HG03565 (cell line): ENCODE results near the gene CNTNAP2.
"Not testable (repeated sequence)": the region's sequence is repeated elsewhere in the genome, so short reads cannot be mapped to it uniquely, and the experiment has no call there.

Experiments used
- ATAC-seq: cut with Tn5 transposase; IDR thresholded peaks from one replicate; pipeline ENCODE4 v1.9.1; 2021; ENCODE audit warnings: mild to moderate bottlenecking, moderate library complexity; ENCODE audit not compliant: unreplicated experiment

Gene CNTNAP2

DNA sequence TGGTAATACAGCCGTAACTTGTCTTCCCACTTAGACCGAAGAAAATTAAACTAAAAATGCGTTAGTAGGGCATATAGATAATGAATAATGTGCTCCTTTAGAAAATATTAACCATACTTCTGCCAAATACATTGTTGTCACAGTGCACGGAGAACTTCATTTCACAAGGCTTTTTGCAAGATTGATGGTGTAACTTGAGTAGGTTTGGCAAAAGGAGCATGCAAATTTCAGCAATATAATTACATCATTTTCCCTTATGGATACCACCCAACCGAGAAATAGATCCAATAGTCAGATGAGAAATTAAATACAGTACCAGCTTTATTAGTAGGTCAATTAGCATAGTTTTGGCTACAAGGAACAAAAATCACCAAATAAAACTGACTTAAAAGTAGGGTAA, 1681.4 kb downstream of the CNTNAP2 start:
- no peak for ATAC-seq

DNA sequence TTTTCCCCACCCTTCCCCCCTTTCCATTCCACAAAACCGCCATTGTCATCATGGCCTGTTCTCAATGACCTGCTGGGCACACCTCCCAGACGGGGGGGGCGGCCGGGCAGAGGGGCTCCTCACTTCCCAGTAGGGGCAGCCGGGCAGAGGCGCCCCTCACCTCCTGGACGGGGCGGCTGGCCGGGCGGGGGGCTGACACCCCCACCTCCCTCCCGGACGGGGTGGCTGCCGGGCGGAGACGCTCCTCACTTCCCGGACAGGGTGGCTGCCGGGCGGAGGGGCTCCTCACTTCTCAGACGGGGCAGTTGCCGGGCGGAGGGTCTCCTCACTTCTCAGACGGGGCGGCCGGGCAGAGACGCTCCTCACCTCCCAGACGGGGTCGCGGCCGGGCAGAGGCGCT, 1685.2 kb downstream of the CNTNAP2 start:
- ATAC-seq, result not testable (repeated sequence)

DNA sequence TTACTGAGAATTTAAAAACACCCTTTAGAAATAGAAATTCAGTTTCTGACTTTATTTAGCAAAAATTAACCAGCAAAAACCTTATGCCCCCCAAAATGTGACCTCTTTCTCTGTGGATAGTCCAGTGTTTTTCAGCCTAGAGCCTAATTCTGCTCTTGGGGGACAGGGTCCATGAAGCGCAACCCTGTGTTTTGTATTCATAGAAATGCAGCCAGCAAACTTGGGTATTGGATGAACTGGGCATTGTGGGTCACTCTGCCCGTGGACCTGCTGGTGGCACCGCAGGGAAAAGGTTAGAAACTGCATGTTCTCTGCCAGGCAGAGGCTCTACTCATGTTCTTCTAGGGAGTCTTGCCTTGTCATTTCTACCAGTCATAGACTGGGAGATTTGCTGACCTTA, 1686.5 kb downstream of the CNTNAP2 start:
- no peak for ATAC-seq

DNA sequence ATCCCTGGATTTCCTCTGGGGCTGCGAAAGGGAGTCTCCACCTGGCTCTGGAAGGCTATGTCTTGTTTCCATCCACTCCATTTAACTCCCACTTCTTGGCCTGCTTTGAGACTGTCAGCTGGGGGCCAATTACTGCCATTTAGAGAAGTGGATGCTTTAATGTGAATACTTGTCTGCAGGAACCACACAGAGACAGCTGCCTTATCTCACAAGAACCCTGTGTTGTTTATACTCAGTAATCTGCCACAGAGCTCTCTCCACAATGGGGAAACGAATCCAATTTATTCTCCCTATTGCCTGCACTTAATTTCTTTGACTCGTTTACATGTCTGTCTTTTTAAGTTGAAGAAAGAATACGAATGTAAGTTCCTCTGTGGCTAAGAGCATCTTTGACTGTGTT, 1687.0 kb downstream of the CNTNAP2 start:
- no peak for ATAC-seq

DNA sequence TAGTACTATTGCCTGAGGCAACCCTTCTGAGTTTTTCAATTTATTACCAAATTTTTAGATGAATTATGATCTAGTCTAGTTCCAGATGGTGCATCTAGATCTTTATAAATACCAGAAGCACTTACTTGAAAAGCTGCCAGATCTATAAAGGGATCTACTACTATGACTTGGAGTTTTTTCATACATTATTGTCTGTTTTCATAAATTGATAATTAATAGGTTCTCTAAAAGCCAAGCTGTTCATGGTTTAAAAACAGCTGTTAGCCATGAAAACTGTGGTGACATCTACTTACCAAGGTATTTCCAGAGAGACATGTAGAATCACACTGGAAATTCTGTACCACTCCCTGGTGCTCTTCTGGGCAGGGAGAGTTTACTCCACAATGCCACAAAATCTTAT, 1687.4 kb downstream of the CNTNAP2 start:
- no peak for ATAC-seq

DNA sequence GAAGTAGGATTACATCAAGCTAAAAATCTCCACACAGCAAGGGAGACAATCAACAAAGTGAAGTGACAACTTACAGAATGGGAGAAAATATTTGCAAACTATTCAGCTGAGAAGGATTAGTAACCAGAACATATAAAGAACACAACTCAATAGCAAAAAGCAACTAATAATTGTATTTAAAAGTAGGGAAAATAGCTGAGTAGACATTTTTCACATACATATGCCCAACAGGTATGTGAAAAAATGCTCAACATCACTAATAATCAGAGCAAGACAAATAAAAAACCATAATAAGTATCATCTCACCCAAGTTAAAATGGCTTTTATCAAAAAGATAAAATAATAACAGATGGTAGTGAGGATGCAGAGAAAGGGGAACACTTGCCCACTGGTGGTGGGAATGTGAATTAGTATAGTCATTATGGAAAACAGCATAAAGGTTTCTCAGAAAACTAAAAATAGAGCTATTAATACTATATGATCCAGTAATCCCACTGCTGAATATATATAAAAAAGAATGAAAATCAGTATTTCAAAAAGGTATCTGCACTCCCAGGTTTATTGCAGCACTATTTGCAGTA, 1689.5 kb downstream of the CNTNAP2 start:
- ATAC-seq, result no peak

DNA sequence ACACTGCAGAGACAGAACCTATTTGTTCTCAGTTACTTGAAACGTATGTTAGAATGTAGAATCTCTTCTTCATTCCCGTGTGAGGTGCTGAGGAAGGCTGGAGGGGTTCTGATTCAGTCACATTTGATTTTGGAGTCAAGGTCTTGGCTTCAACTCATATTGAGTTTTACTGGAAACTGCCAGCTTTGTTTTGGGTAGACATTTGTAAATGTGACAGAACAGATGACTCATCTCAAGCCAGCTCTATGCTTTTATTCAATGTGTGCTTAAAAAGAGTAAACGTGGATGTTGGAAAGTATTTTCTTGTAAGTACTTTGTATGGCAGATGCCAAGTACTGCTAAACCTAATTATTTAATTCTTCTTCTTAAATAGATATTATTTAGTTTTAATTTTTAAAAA, 1693.2 kb downstream of the CNTNAP2 start:
- ATAC-seq, result no peak

DNA sequence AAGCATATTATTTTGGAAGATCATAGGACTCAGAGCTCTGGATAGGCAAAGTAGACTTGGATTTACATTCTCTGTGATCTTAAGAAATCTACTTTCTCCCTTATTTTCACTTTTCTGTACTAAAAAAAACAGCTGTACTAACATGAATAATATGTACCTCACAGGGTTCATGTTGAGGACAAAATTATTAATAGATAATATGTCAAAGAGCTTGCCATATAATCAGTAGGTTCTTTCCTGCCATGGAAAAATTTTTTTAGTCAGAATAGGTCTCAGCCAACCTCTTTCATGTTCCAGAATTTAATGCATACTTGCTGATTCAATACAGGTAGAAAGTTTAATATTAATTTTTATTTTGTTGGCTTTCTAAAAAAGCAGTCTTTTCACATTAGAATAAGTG, 1693.7 kb downstream of the CNTNAP2 start:
- ATAC-seq, result no peak

DNA sequence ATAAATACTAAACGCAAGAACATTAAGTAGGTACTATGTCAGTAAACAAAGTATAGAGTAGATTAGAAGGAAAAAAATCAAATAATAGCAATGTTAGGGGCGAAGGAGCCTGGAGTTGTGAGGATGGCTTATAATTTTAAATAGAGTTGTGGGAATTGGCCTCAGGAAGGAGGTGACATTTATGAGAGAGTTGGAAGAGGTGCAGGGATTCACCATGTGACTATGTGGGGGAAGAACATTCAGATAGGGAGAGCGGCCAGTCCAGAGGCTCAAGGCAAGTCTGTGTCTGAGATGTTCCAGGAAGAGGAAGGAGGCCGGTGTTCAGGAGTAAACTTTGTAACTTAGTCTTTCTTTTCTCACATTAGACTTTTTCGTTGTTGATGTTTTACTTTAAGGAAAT, 1695.3 kb downstream of the CNTNAP2 start:
- ATAC-seq, result no peak

DNA sequence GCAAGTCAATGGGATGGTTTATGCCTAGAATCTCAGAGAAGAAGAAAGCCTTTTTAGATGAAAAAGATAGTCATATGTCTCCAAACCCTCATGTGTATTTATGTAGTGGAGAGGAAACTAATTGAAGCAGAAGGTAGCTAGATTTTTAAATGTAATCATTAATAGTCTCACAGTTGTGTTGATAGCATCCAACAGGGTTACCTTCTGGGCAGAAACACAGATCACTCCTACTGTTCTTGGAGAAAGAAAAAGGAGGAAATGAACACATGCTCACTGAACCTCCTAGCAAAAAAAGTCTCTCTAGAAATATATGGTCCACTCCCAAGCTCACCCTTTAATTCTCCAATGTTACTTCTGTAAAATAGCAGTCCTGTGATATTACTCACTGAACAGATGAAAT, 1696.7 kb downstream of the CNTNAP2 start:
- no peak for ATAC-seq

DNA sequence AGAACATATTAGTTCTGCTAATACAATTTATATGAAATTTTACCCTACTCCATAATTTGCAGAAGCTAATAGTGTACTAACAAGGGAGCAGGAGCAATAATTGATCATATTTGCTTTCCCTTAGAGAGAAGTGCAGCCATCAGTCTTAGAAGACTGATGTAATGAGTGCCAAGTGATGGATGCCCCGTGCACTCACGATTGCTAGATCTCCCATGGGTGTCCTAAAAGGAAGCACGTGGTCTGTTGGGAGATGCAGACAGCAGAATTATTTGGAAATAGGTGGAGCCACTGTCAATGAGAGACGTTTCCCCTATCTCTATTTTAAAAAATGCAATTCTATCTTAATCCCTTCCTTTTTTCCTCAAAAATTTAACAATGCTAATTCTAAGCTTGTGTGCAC, 1701.7 kb downstream of the CNTNAP2 start:
- no peak for ATAC-seq

DNA sequence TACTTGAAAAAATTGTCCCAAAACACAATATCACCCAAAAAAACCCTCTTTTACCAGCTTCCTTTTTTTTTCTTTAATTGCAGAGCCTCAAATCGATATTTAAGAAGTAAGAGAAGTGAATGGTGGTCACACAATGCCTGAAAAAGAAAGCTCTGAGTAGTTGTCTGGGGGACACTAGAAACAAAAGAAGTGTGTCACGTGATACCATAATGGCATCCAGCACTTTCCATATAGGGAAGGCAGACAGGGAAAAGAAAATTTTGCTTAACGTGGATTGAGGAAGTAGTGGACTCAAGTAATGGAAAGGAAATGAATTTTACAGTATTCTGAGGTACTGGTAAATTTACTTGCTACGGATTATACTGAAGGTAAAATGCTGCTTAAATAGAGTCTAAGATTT, 1708.1 kb downstream of the CNTNAP2 start:
- no peak for ATAC-seq

DNA sequence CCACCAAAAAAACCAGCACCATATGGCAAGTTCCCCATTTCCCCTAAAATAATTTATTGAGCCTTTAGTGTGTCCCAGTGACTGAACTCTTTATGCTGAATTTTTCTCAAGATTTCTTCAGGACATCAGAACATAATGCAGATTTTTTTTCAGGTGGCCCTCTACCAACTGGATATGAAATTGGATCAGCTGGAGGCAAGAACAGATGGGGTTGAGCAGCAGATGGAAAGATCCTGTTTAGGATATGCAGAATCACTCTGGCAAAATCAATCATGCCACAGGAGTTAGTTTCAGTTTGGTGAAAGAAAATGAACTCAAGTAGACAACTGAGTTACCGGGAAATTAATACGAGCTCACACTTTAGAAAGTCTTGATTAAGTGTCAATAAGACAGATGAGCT, 1712.4 kb downstream of the CNTNAP2 start:
- no peak for ATAC-seq

DNA sequence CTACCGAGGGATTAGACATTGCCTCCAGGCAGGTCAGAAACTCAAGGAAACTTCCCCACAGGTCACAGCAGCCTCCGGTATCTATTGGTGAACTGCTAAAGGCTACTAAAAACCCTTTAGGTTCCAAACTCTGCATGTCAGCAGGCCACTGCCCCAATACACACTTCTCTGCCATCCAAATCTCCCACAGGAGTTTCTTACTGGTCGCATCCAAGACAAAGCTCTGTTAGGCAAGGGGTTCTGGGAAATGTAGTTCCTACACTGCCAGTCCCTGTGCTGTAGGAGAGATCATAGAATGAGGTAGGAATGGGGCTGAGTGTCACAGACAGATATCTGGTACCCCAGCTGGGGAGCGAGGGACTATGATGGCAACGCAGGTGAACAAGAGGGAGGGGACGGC, 1717.0 kb downstream of the CNTNAP2 start:
- no peak for ATAC-seq

DNA sequence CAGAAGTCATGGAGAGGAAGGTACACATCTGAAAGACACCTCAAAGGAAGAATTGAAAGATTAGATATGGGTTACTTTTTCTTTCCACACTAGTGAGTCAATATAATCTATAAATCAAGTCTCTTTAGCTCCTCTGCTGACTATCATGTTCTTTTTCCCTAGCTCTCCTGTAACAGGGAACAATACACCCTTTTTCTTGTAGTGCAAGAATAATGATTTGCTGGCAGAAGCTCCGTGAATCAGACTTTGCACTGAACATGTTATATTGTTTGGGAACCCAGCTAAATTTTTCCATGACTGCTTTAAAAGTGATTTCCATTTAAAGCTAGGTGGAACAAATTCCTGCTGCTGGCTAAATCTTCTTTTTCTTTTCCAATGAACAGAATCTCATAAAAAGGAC, 1717.4 kb downstream of the CNTNAP2 start:
- no peak for ATAC-seq

DNA sequence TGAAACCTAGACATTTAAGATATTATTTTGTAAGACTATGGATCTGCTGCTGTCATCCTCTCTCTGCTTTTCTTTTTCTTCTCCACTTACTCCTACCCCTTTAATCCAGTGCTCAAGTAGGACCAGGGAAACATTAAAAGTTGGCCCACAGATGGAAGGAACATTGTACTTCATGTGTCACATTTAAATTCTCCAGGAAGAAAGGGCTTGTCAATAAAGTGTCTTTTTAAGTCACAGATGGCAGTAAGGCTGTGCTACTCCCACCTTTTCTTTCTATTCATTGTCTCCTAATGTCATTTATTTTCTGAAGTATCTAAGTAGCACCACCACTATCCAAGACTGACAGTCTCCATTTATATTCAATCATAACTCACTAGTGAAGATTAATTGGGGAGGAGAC, 1736.2 kb downstream of the CNTNAP2 start:
- ATAC-seq, result no peak

DNA sequence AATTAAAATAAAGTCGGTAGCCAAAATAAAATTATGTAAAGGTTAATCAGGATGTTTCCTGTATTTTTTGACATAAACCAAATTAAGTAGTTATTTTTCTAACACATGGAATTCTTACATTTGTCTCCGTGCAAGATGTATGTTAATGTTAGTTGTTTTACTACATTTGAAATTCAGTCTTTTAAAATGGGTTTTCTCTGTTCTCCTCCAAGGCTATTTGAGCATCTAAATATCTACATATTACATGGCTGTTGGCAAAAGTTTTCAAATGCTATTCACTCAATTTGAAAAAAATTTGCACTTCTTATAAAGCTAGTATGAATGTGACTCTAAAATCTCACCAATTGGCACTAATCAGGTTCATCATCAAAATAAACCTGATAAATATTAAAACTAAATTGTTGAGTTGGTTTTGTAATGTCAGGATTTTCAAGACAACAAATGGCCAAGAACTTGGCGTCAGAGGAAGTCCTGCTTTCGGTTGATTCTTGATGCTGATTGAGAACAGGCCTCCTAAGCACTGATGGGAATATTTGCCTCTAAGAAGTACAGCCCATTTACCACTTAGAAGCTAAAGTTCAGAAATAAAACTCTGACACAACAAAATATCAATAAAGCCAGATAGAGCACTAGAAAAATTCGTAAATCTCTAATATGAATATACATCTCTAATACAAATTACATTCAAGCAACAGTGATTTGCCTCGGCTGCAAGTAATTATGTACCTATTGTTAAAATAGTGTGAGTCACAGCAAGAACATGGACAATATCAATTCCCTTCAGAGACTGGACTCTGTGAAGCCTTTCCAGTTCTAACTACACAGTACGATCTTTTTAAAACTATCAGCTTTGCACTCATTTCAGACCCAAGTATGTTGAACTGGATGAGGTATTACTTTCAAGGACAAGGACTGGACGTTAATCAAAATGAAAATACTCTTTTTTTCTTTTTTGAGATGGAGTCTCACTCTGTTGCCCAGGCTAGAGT, 1740.8 kb downstream of the CNTNAP2 start:
- ATAC-seq, result no peak

DNA sequence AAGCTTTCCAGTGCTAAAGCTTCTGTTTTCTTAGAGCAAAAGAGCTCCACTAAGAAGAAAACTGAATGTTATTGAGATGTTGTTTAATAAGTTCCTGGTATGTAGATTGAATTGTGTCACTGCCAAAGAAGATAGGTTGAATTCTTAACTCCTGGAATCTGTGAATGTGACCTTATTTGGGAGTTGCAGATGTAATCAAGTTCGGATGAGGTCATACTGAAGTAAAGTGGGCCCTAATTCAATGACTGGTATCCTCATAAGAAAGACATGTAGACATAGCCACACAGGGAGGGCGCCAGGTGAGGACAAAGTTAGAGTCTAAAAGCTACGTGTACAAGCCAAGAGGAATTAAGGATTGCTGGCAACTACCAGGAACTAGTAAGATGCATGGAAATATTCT, 1741.8 kb downstream of the CNTNAP2 start:
- no peak for ATAC-seq

DNA sequence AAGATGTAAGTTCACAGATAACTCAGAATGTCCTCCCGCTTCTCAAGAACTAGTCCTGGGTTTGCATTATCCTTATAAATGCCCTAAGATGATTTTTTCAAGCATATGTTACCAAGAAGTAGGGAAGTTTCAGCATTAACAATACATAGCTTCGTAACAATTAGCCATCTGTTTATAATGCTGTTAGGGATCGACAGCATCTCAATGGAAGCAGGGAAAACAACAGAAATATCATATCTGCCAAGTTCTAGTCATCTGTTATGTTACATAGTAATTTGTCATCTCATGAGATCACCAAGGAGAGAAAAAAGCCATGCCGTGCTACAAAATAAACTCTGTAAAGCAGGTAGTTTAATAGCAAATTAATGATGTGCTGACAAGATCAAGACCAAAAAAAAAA, 1742.4 kb downstream of the CNTNAP2 start:
- ATAC-seq, result no peak

DNA sequence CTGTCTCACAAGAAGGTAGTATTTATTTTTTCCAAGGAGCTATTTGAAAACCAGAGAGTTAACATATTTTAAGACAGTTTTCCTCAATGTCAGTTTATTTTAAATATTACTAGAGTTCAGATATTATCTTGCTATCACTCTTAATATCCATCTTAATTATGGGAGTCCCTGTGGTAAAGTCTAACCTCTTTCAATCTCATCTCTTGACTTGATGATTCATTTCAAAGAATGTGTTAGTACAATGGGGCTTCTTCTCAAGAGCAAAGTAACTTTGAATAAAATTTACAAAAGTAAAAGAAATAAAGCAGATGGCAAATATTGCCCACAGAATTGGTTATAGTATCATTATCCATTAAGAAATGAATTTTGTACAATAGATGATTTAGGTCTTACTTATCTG, 1742.9 kb downstream of the CNTNAP2 start:
- no peak for ATAC-seq

DNA sequence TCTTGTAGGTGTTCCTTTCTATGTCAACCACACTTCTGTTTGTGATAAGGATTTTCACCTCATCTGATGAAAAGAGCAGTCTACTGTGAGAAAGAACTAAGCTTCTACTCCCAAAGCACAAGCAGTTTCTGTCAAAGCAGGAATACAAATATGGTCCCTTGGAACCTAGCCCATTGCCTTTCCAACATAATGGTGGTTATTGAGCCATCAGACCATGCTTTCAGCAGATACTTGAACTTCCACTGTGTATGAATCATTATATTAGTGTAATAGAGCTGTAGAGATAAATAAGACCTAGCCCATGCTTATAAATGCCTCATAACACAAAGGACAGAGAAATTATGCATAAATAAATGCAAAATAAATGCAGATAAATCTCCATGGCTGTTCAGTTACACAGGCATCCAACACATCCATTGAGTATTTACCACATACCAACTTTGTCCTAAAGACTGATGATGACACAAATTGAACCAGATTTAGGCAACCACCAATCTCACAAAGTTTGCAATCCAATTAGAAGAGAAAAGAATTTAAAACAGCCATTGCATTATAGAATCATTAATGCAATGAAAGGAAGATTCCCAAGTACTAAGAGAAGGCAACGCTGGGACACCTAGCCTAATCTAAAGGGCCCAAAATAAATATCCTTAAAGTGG, 1744.6 kb downstream of the CNTNAP2 start:
- no peak for ATAC-seq

DNA sequence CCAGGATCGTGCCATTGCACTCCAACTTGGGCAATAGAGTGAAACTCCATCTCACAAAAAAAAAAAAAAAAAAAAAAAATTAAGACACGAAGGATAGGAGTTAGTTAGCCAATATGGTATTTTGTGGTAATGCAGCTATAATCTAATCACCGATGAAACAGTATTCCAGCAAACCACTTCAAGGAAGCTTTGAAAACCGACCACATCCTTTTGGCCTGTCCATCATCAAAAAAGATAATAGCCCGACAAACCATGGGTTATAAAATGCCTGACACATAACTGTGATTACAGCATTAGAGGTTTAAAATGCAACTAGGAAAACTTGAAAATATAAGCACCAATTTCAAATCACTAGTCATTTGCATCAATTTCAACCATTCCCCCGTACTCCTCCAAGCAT, 1745.3 kb downstream of the CNTNAP2 start:
- no peak for ATAC-seq
